ENCODE measurements around the gene CEP162.
"Not testable (repeated sequence)": the region's sequence is repeated elsewhere in the genome, so short reads cannot be mapped to it uniquely, and the experiment has no call there.

CEP162 gene

DNA sequence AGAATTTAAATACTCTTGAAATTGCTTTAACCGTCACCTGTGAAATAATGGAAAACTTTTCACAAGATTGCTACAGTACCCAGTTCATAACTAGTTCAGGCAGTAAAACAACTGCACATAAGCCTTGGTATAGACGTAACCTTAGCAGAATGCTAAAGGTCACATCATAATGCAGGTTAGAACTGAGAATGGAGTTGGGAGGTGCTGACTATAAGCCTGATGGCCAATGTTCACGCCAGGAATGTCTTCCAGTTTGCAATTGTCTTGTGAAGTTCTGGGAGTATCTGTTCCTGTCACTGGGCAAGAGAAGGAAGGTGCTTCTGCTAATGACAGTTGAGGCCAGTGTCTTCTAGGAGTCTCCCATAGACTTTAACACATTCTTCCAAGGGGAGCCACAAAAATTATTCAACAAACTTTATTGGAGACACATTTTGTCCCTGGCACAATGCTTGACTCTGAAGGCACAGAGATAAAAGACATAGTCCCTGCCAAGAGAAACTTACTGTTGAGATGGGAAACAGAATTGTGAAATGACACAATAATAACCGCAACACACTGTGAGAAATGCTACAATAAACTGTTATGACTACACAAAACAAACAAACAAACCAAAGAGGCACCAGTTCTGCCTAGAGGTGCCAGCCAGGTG is 24.6 kb upstream of the CEP162 start:
- Histone ChIP-seq H3K4me1 (ENCODE audit: insufficient read depth, poor library complexity, severe bottlenecking) (no peaks in the 10 kb centered on the region), H3K36me3 (ENCODE audit: low read depth) (no peaks in the 10 kb centered on the region), H3K9me3 (ENCODE audit: severe bottlenecking) (peaks cover 3% of the 10 kb centered on the region), H3K4me3 (ENCODE audit: severe bottlenecking) (no peak overlapping the region), H3K27ac (ENCODE audit: poor library complexity, severe bottlenecking) (no peak overlapping the region), H3K27me3 (ENCODE audit: insufficient read depth, poor library complexity, severe bottlenecking) (peaks cover 5% of the 10 kb centered on the region)
- DNase-seq (ENCODE audit: low spot score) (no peak), ATAC-seq (ENCODE audit: low read depth) (no peak)
- no peak for TF ChIP-seq CTCF (IDR thresholded peaks at IDR 0.05; ENCODE audit: poor library complexity, severe bottlenecking)

GRCh38 chr6:84249724-84250123 is 22.3 kb upstream of the CEP162 start:
- Histone ChIP-seq H3K4me1 (ENCODE audit: insufficient read depth, poor library complexity, severe bottlenecking) (no peaks in the 10 kb centered on the region), H3K4me3 (ENCODE audit: severe bottlenecking) (no peak overlapping the region)

GRCh38 chr6:84244416-84245081 is 17.1 kb upstream of the CEP162 start:
- not testable (repeated sequence) for ATAC-seq (ENCODE audit: low read depth); H3K27me3 ChIP-seq (ENCODE audit: insufficient read depth, poor library complexity, severe bottlenecking); H3K27ac ChIP-seq (ENCODE audit: poor library complexity, severe bottlenecking); H3K9me3 ChIP-seq (ENCODE audit: severe bottlenecking); H3K4me3 ChIP-seq (ENCODE audit: severe bottlenecking); DNase-seq (ENCODE audit: low spot score); H3K4me1 ChIP-seq (ENCODE audit: insufficient read depth, poor library complexity, severe bottlenecking); H3K36me3 ChIP-seq (ENCODE audit: low read depth)

More at GRCh38 chr6:84249724-84250123, 22.3 kb upstream of the CEP162 start:
- Histone ChIP-seq H3K27ac (ENCODE audit: poor library complexity, severe bottlenecking) (no peak overlapping the region), H3K9me3 (ENCODE audit: severe bottlenecking) (peaks cover 3% of the 10 kb centered on the region), H3K27me3 (ENCODE audit: insufficient read depth, poor library complexity, severe bottlenecking) (peaks cover 3% of the 10 kb centered on the region), H3K36me3 (ENCODE audit: low read depth) (no peaks in the 10 kb centered on the region)
- TF ChIP-seq CTCF (IDR thresholded peaks at IDR 0.05; ENCODE audit: poor library complexity, severe bottlenecking): no peak
- ATAC-seq (ENCODE audit: low read depth): no peak
- DNase-seq (ENCODE audit: low spot score): no peak

GRCh38 chr6:84243240-84243639 is 15.8 kb upstream of the CEP162 start:
- Histone ChIP-seq H3K9me3 (ENCODE audit: severe bottlenecking) (no peaks in the 10 kb centered on the region), H3K27me3 (ENCODE audit: insufficient read depth, poor library complexity, severe bottlenecking) (peaks cover 5% of the 10 kb centered on the region), H3K27ac (ENCODE audit: poor library complexity, severe bottlenecking) (no peak overlapping the region), H3K36me3 (ENCODE audit: low read depth) (no peaks in the 10 kb centered on the region), H3K4me3 (ENCODE audit: severe bottlenecking) (no peak overlapping the region), H3K4me1 (ENCODE audit: insufficient read depth, poor library complexity, severe bottlenecking) (no peaks in the 10 kb centered on the region)
- peak; percentile 35 for TF ChIP-seq CTCF (IDR thresholded peaks at IDR 0.05; ENCODE audit: poor library complexity, severe bottlenecking)
- no peak for ATAC-seq (ENCODE audit: low read depth)
- no peak for DNase-seq (ENCODE audit: low spot score)

- H3K27me3 ChIP-seq (ENCODE audit: insufficient read depth, poor library complexity, severe bottlenecking): peaks cover 5% of the 10 kb centered on the region
- ATAC-seq (ENCODE audit: low read depth) (no peak), DNase-seq (ENCODE audit: low spot score) (no peak)
- no peak for TF ChIP-seq CTCF (IDR thresholded peaks at IDR 0.05; ENCODE audit: poor library complexity, severe bottlenecking)
- H3K36me3 ChIP-seq (ENCODE audit: low read depth): no peaks in the 10 kb centered on the region
- no peaks in the 10 kb centered on the region for H3K9me3 ChIP-seq (ENCODE audit: severe bottlenecking)
- no peak overlapping the region for H3K4me3 ChIP-seq (ENCODE audit: severe bottlenecking)
- H3K27ac ChIP-seq (ENCODE audit: poor library complexity, severe bottlenecking): no peak overlapping the region
- H3K4me1 ChIP-seq (ENCODE audit: insufficient read depth, poor library complexity, severe bottlenecking): no peaks in the 10 kb centered on the region
Measured at GRCh38 chr6:84242265-84242664, 14.8 kb upstream of the CEP162 start.

All from RWPE2 (cell line).